MM.1S (cell line): ENCODE results near the gene AMOTL1.
"Not testable (repeated sequence)": the region's sequence is repeated elsewhere in the genome, so short reads cannot be mapped to it uniquely, and the experiment has no call there.

Experiments
- DNase-seq: peaks from one replicate; pipeline ENCODE4 v3.0.0-alpha.2; 2015
- H2AFZ ChIP-seq: fragments of 300-600 bp; sonication (generic); 2 replicates; pipeline ENCODE4 v1.6.0; 2016; ENCODE audit warnings: antibody characterized with exemption, low read length
- H3F3A ChIP-seq: fragments of 300-600 bp; sonication (generic); 2 replicates; pipeline ENCODE4 v1.6.1; 2016; ENCODE audit warnings: mild to moderate bottlenecking, antibody characterized with exemption, low read length, moderate library complexity, mixed read lengths; ENCODE audit not compliant: insufficient read depth
- H3K27ac ChIP-seq: fragments of 300-600 bp; sonication (generic); 2 replicates; pipeline ENCODE4 v1.5.1; 2016; ENCODE audit warnings: mild to moderate bottlenecking, low read length
- H3K27me3 ChIP-seq: fragments of 300-600 bp; sonication (generic); replicated peaks from 2 replicates; pipeline ENCODE4 v1.6.0; 2016; ENCODE audit warnings: low read length; ENCODE audit not compliant: insufficient read depth
- H3K36me3 ChIP-seq: fragments of 300-600 bp; sonication (generic); replicated peaks from 2 replicates; pipeline ENCODE4 v1.6.1; 2016; ENCODE audit warnings: mild to moderate bottlenecking, low read length, mixed read lengths; ENCODE audit not compliant: insufficient read depth
- H3K4me1 ChIP-seq: fragments of 300-600 bp; sonication (generic); 2 replicates; pipeline ENCODE4 v1.6.1; 2016; ENCODE audit warnings: low read length, mixed read lengths
- H3K4me2 ChIP-seq: fragments of 300-600 bp; sonication (generic); 2 replicates; pipeline ENCODE4 v1.6.0; 2016; ENCODE audit warnings: low read depth, low read length
- H3K4me3 ChIP-seq: fragments of 300-600 bp; sonication (generic); 2 replicates; pipeline ENCODE4 v1.5.1; 2016; ENCODE audit warnings: low read length, mixed read lengths
- H3K79me2 ChIP-seq: fragments of 300-600 bp; sonication (generic); 2 replicates; pipeline ENCODE4 v1.6.1; 2016; ENCODE audit warnings: mixed run types, low read length, mixed read lengths
- H3K9ac ChIP-seq: fragments of 300-600 bp; sonication (generic); 2 replicates; pipeline ENCODE4 v1.6.1; 2016; ENCODE audit warnings: low read length, mixed read lengths
- H3K9me2 ChIP-seq: fragments of 300-600 bp; sonication (generic); replicated peaks from 2 replicates; pipeline ENCODE4 v1.6.1; 2016; ENCODE audit warnings: mild to moderate bottlenecking, low read length, mixed read lengths; ENCODE audit not compliant: insufficient read depth
- H3K9me3 ChIP-seq: fragments of 300-600 bp; sonication (generic); replicated peaks from 2 replicates; pipeline ENCODE4 v1.6.1; 2016; ENCODE audit warnings: mild to moderate bottlenecking, low read length, mixed read lengths; ENCODE audit not compliant: insufficient read depth
- H4K20me1 ChIP-seq: fragments of 300-600 bp; sonication (generic); 2 replicates; pipeline ENCODE4 v1.6.1; 2016; ENCODE audit warnings: mild to moderate bottlenecking, low read length, moderate library complexity, mixed read lengths; ENCODE audit not compliant: insufficient read depth
- EZH2 ChIP-seq: fragments of 300-600 bp; sonication (generic); optimal IDR thresholded peaks from 2 replicates; pipeline ENCODE3; 2017; ENCODE audit warnings: low read depth, mild to moderate bottlenecking, antibody characterized with exemption, low read length, mixed read lengths
- EZH2phosphoT487 ChIP-seq: fragments of 300-600 bp; sonication (generic); IDR thresholded peaks from 2 replicates; pipeline ENCODE4 v1.6.1; 2018; ENCODE audit warnings: antibody characterized with exemption, low read length
- TF ChIP-seq, protein P1 (sequence below): fragments of 300-600 bp; sonication (generic); IDR thresholded peaks from 2 replicates; pipeline ENCODE4 v1.5.1; 2016; ENCODE audit warnings: antibody characterized with exemption, low read length, mixed read lengths

AMOTL1 gene

DNA sequence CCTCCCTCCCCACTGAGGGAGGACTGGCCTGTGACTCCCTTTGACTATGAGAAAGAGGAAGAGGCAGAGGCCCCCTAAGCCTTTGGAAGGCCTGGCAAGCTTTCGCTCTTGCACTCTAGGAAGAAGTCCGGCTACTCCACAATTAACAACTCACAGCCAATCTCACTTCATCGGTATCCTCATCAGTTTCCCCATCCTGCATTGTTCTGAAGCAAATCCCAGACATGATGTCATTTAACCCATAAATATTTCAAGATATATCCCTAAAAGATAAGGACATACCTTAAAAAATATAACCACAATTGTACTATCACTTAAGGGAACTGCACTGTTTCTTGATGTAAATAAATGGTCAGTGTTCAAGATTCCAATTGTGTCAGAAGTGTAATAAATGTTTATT lies 142.1 kb downstream of the AMOTL1 start:
- no peak overlapping the region for H2AFZ ChIP-seq
- no peak for DNase-seq
- no peaks in the 10 kb centered on the region for H4K20me1 ChIP-seq
- no peaks in the 10 kb centered on the region for H3K27me3 ChIP-seq
- TF ChIP-seq, protein P1, sequence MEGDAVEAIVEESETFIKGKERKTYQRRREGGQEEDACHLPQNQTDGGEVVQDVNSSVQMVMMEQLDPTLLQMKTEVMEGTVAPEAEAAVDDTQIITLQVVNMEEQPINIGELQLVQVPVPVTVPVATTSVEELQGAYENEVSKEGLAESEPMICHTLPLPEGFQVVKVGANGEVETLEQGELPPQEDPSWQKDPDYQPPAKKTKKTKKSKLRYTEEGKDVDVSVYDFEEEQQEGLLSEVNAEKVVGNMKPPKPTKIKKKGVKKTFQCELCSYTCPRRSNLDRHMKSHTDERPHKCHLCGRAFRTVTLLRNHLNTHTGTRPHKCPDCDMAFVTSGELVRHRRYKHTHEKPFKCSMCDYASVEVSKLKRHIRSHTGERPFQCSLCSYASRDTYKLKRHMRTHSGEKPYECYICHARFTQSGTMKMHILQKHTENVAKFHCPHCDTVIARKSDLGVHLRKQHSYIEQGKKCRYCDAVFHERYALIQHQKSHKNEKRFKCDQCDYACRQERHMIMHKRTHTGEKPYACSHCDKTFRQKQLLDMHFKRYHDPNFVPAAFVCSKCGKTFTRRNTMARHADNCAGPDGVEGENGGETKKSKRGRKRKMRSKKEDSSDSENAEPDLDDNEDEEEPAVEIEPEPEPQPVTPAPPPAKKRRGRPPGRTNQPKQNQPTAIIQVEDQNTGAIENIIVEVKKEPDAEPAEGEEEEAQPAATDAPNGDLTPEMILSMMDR, result no peak
- no peak for TF ChIP-seq EZH2phosphoT487
- no peak for TF ChIP-seq EZH2
- H3K36me3 ChIP-seq, result no peaks in the 10 kb centered on the region
- no peaks in the 10 kb centered on the region for H3F3A ChIP-seq
- H3K4me1 ChIP-seq, result no peaks in the 10 kb centered on the region
- H3K9me3 ChIP-seq, result no peaks in the 10 kb centered on the region
- no peaks in the 10 kb centered on the region for H3K9me2 ChIP-seq
- no peaks in the 10 kb centered on the region for H3K79me2 ChIP-seq
- H3K4me3 ChIP-seq, result no peak overlapping the region
- no peak overlapping the region for H3K27ac ChIP-seq
- no peak overlapping the region for H3K9ac ChIP-seq
- no peak overlapping the region for H3K4me2 ChIP-seq

DNA sequence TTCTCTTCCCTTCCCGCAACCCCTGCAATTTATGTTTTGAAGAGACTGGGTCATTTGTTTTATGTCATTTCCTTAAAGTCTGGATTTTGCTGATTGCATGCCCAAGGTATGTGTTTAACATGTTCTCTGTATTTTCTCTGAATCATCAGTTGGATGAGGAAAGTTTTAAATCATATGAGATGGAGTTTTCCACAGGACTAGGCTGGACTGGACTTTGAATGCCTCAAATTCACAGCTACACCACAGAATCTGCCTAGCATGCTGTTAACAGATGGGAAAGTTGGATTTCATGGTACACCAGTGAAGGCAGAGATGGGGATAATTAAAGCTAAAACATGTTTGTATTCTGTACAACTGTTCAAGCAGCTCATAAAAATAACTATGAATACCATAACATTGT lies 142.6 kb downstream of the AMOTL1 start:
- H4K20me1 ChIP-seq, result no peaks in the 10 kb centered on the region
- H3K4me3 ChIP-seq, result no peak overlapping the region
- no peaks in the 10 kb centered on the region for H3K36me3 ChIP-seq
- H3K9me3 ChIP-seq, result no peaks in the 10 kb centered on the region
- H3K4me2 ChIP-seq, result no peak overlapping the region
- no peaks in the 10 kb centered on the region for H3K9me2 ChIP-seq
- no peaks in the 10 kb centered on the region for H3F3A ChIP-seq
- no peak overlapping the region for H3K27ac ChIP-seq
- no peak for DNase-seq
- no peaks in the 10 kb centered on the region for H3K79me2 ChIP-seq
- H3K27me3 ChIP-seq, result no peaks in the 10 kb centered on the region
- H2AFZ ChIP-seq, result no peak overlapping the region
- no peak overlapping the region for H3K9ac ChIP-seq
- no peaks in the 10 kb centered on the region for H3K4me1 ChIP-seq
- no peak for TF ChIP-seq EZH2
- TF ChIP-seq, protein P1, result no peak
- no peak for TF ChIP-seq EZH2phosphoT487

DNA sequence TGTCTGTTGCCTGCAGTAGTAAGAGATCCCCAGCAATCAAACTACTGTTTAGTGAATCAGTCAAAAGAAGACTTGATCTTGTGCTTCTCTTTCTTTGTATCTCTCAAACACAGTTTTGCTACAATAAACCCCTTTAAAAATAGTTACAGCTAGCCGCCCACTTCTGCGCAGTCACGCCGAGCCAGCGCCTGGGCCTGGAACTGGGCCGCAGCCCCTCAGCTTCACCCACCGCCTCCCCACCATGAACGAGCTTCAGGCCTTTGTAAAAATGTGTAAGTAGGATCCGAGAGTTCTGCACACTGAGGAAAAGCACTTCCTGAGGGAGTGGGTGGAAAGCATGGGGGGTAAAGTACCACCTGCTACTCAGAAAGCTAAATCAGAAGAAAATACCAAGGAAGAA lies 144.7 kb downstream of the AMOTL1 start:
- Histone ChIP-seq H3K9me3 (no peaks in the 10 kb centered on the region), H2AFZ (no peak overlapping the region), H3K79me2 (no peaks in the 10 kb centered on the region), H3K36me3 (no peaks in the 10 kb centered on the region), H3K9ac (no peak overlapping the region), H3F3A (no peaks in the 10 kb centered on the region), H4K20me1 (no peaks in the 10 kb centered on the region), H3K27ac (no peak overlapping the region), H3K4me1 (no peaks in the 10 kb centered on the region), H3K27me3 (no peaks in the 10 kb centered on the region), H3K4me2 (no peak overlapping the region), H3K4me3 (no peak overlapping the region), H3K9me2 (no peaks in the 10 kb centered on the region)
- no peak for DNase-seq
- TF ChIP-seq EZH2phosphoT487 (no peak), EZH2 (no peak)
- TF ChIP-seq, protein P1, result no peak

DNA sequence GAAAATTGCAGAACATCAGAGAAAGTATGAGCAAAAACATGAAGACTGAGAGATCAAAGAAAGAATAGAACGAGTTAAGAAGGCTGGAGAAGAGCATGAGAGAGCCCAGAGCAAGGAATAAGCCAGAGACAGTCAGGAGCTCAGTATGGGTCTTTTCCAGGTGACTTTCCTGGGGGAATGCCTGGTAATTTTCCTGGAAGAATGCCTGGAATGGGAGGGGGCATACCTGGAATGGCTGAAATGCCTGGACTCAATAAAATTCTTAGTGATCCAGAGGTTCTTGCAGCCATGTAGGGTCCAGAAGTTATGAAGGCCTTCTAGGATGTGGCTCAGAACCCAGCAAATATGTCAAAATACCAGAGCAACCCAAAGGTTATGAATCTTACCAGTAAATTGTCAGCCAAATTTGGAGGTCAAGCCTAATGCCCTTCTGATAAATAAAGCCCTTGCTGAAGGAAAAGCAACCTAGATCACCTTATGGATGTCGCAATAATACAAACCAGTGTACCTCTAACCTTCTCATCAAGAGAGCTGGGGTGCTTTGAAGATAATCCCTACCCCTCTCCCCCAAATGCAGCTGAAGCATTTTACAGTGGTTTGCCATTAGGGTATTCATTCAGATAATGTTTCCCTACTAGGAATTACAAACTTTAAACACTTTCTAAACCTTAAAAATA lies 145.7 kb downstream of the AMOTL1 start:
- not testable (repeated sequence) for H3K9me3 ChIP-seq, H3K27ac ChIP-seq, H3K36me3 ChIP-seq, H3K4me1 ChIP-seq, H3K79me2 ChIP-seq, H3F3A ChIP-seq, H3K9ac ChIP-seq, H3K9me2 ChIP-seq, H3K4me2 ChIP-seq, DNase-seq, H3K27me3 ChIP-seq, H2AFZ ChIP-seq, H4K20me1 ChIP-seq, H3K4me3 ChIP-seq
